OCI-LY3 (cell line): ENCODE data around the gene PTPRU.
A peak's percentile ranks its signal among the peaks of the same experiment; 100 is the strongest.

Experiments
- H2AFZ ChIP-seq: fragments of 200-600, 300-600 bp; shearing (Covaris generic); 2 replicates; pipeline ENCODE4 v1.6.0; 2014; ENCODE audit warnings: antibody characterized with exemption, low read depth, low read length
- H3K27ac ChIP-seq: fragments of 200-600, 300-600 bp; sonication (generic); 2 replicates; pipeline ENCODE4 v1.5.1; 2014; ENCODE audit warnings: mild to moderate bottlenecking, low read length, moderate library complexity, mixed read lengths
- H3K27me3 ChIP-seq: fragments of 200-600, 300-600 bp; sonication (generic); 2 replicates; pipeline ENCODE4 v1.6.1; 2014; ENCODE audit warnings: low read depth, low read length, mixed read lengths
- H3K36me3 ChIP-seq: fragments of 200-600, 300-600 bp; sonication (generic); replicated peaks from 2 replicates; pipeline ENCODE3; 2014; ENCODE audit warnings: low read depth, low read length, mixed read lengths
- H3K4me1 ChIP-seq: fragments of 300-600, 200-600 bp; sonication (generic); 2 replicates; pipeline ENCODE4 v1.6.1; 2014; ENCODE audit warnings: low read length, mixed read lengths
- H3K4me2 ChIP-seq: fragments of 200-600, 300-600 bp; sonication (generic); 2 replicates; pipeline ENCODE4 v1.6.1; 2014; ENCODE audit warnings: low read length, mixed read lengths
- H3K4me3 ChIP-seq: fragments of 300-600, 200-600 bp; sonication (generic); 2 replicates; pipeline ENCODE4 v1.5.1; 2014; ENCODE audit warnings: antibody characterized with exemption, mild to moderate bottlenecking, low read length, moderate library complexity
- H3K79me2 ChIP-seq: fragments of 300-600, 200-600 bp; shearing (Covaris generic); 2 replicates; pipeline ENCODE4 v1.6.1; 2014; ENCODE audit warnings: mild to moderate bottlenecking, low read length, mixed read lengths
- H3K9ac ChIP-seq: fragments of 300-600, 200-600 bp; shearing (Covaris generic); 2 replicates; pipeline ENCODE4 v1.6.0; 2014; ENCODE audit warnings: mild to moderate bottlenecking, low read length, moderate library complexity
- H3K9me3 ChIP-seq: fragments of 200-600, 300-600 bp; shearing (Covaris generic); 2 replicates; pipeline ENCODE4 v1.6.1; 2014; ENCODE audit warnings: low read length, mixed read lengths; ENCODE audit not compliant: insufficient read depth
- H4K20me1 ChIP-seq: fragments of 200-600, 300-600 bp; sonication (generic); 2 replicates; pipeline ENCODE4 v1.6.1; 2016; ENCODE audit warnings: low read length, mixed read lengths; ENCODE audit not compliant: insufficient read depth
- CTCF ChIP-seq: fragments of 200-600, 300-600 bp; sonication (generic); IDR thresholded peaks from 2 replicates; pipeline ENCODE4 v1.5.1; 2014; ENCODE audit warnings: antibody characterized with exemption, low read length, low read depth
- EZH2phosphoT487 ChIP-seq: fragments of 200-600 bp; shearing (Covaris generic); IDR thresholded peaks from 2 replicates; pipeline ENCODE4 v1.6.1; 2018; ENCODE audit warnings: antibody characterized with exemption, mixed run types, low read depth

PTPRU gene

GRCh38 chr1:29195881-29196291, 40.4 kb upstream of the PTPRU start:
- TF ChIP-seq EZH2phosphoT487: no peak
- TF ChIP-seq CTCF: no peak
- Histone ChIP-seq H2AFZ (no peak overlapping the region), H3K27ac (no peak overlapping the region), H4K20me1 (no peaks in the 10 kb centered on the region), H3K36me3 (no peaks in the 10 kb centered on the region), H3K4me3 (no peak overlapping the region), H3K9ac (no peak overlapping the region), H3K9me3 (no peaks in the 10 kb centered on the region), H3K4me1 (no peaks in the 10 kb centered on the region), H3K27me3 (no peaks in the 10 kb centered on the region), H3K4me2 (no peak overlapping the region), H3K79me2 (no peaks in the 10 kb centered on the region)

GRCh38 chr1:29196863-29197589, 39.3 kb upstream of the PTPRU start:
- no peaks in the 10 kb centered on the region for H3K36me3 ChIP-seq

GRCh38 chr1:29197590-29197924, 38.8 kb upstream of the PTPRU start:
- H4K20me1 ChIP-seq: no peaks in the 10 kb centered on the region
- TF ChIP-seq EZH2phosphoT487: no peak
- peak; percentile 38 for TF ChIP-seq CTCF
- no peak overlapping the region for H3K4me3 ChIP-seq
- no peaks in the 10 kb centered on the region for H3K79me2 ChIP-seq
- H2AFZ ChIP-seq: no peak overlapping the region
- no peak overlapping the region for H3K4me2 ChIP-seq
- H3K9me3 ChIP-seq: no peaks in the 10 kb centered on the region
- no peak overlapping the region for H3K9ac ChIP-seq
- H3K4me1 ChIP-seq: peaks cover 1% of the 10 kb centered on the region; the same call in 1 of the 2 replicates
- H3K27me3 ChIP-seq: no peaks in the 10 kb centered on the region
- no peak overlapping the region for H3K27ac ChIP-seq
- H3K36me3 ChIP-seq: no peaks in the 10 kb centered on the region

More at GRCh38 chr1:29196863-29197589, 39.3 kb upstream of the PTPRU start:
- Histone ChIP-seq H3K4me1 (no peaks in the 10 kb centered on the region), H3K4me3 (no peak overlapping the region), H3K27ac (no peak overlapping the region), H3K27me3 (no peaks in the 10 kb centered on the region), H3K79me2 (no peaks in the 10 kb centered on the region), H3K9ac (no peak overlapping the region), H3K4me2 (no peak overlapping the region), H2AFZ (no peak overlapping the region), H4K20me1 (no peaks in the 10 kb centered on the region), H3K9me3 (no peaks in the 10 kb centered on the region)
- no peak for TF ChIP-seq EZH2phosphoT487
- no peak for TF ChIP-seq CTCF

GRCh38 chr1:29197993-29198392, 38.3 kb upstream of the PTPRU start:
- no peaks in the 10 kb centered on the region for H4K20me1 ChIP-seq
- no peak overlapping the region for H3K27ac ChIP-seq
- no peaks in the 10 kb centered on the region for H3K36me3 ChIP-seq
- no peaks in the 10 kb centered on the region for H3K27me3 ChIP-seq
- no peak for TF ChIP-seq CTCF
- TF ChIP-seq EZH2phosphoT487: no peak
- H3K79me2 ChIP-seq: no peaks in the 10 kb centered on the region
- H2AFZ ChIP-seq: no peak overlapping the region
- no peak overlapping the region for H3K4me2 ChIP-seq
- no peak overlapping the region for H3K4me3 ChIP-seq
- H3K9me3 ChIP-seq: no peaks in the 10 kb centered on the region
- H3K4me1 ChIP-seq: peaks cover 3% of the 10 kb centered on the region; the same call in 1 of the 2 replicates
- no peak overlapping the region for H3K9ac ChIP-seq
